ENCODE results near the gene GLDN. TPM values are rescaled to one million over a fixed set of nuclear protein-coding genes. Genes with fewer than 3 reads are reported as not detected.

GLDN gene
- polyA plus RNA-seq, 2 of the 4 experiments (the other 2 are of a cell fraction), result 0.03 to 0.25 TPM

GRCh38 chr15:51315726-51316125, 25.7 kb upstream of the GLDN start:
- 70% methylated on average over 7 of the region's 7 CpGs for WGBS (ENCODE audit: missing lambda C conversion rate)
- POLR2A ChIA-PET, result interaction anchor here (0.6 kb wide), 1 partner anchor 11 kb away, joined by 4 read pairs; no protein-coding TSS in a partner anchor
- DNase-seq (ENCODE audit: low read depth in 1 of 2, low spot score in 1 of 2), result no peak
- CTCF ChIA-PET, result no interaction called here
- TF ChIP-seq FOSL2 (IDR thresholded peaks at IDR 0.05), result no peak
- TF ChIP-seq FOSL2 (CRISPR knock-in tag; IDR thresholded peaks at IDR 0.05), result no peak
- no peak for TF ChIP-seq HES2 (IDR thresholded peaks at IDR 0.05)
- no peak for TF ChIP-seq RCOR1 (IDR thresholded peaks at IDR 0.05; ENCODE audit: low read depth, low read length)
- no peak for TF ChIP-seq TFCP2L1 (CRISPR knock-in tag; IDR thresholded peaks at IDR 0.05)
- TF ChIP-seq NR3C1 (IDR thresholded peaks at IDR 0.05), result no peak
- TF ChIP-seq PHF8 (IDR thresholded peaks at IDR 0.05; ENCODE audit: borderline replicate concordance, low read depth), result no peak
- TF ChIP-seq RNF2 (IDR thresholded peaks at IDR 0.05; ENCODE audit: borderline replicate concordance, low read depth), result no peak
- no peak for TF ChIP-seq JUNB (IDR thresholded peaks at IDR 0.05)
- no peak for TF ChIP-seq KDM1A (IDR thresholded peaks at IDR 0.05; ENCODE audit: low read depth)
- no peak for TF ChIP-seq CHD2 (IDR thresholded peaks at IDR 0.05; ENCODE audit: low read length, partially characterized antibody)
- H3K9me3 ChIP-seq, result no peaks in the 10 kb centered on the region
- no peak overlapping the region for H3K4me3 ChIP-seq
- no peak for FAIRE-seq
- no peak for ATAC-seq
- no peak overlapping the region for H3K4me2 ChIP-seq
- no peak overlapping the region for H3K27ac ChIP-seq
- H3K4me1 ChIP-seq, result peaks cover 14% of the 10 kb centered on the region; the same call in 2 of the 3 replicates

GRCh38 chr15:51316636-51317035, 24.8 kb upstream of the GLDN start:
- ChIA-PET POLR2A (no interaction called here), CTCF (interaction anchor here (0.7 to 0.9 kb wide), 2 partner anchors 17 to 18 kb away, joined by 3 to 4 read pairs; no protein-coding TSS in a partner anchor)
- no peak for FAIRE-seq
- no peak overlapping the region for H3K4me2 ChIP-seq
- no peak overlapping the region for H3K27ac ChIP-seq
- whole genome bisulfite sequencing (ENCODE audit: missing lambda C conversion rate), result 50% methylated on average over 1 of the region's 1 CpG
- DNase-seq (ENCODE audit: low read depth in 1 of 2, low spot score in 1 of 2), result no peak
- no peak overlapping the region for H3K4me3 ChIP-seq
- H3K9me3 ChIP-seq, result no peaks in the 10 kb centered on the region
- TF ChIP-seq POLR2A (IDR thresholded peaks at IDR 0.05; ENCODE audit: low read length), result no peak
- no peak for TF ChIP-seq HEYL (CRISPR knock-in tag; IDR thresholded peaks at IDR 0.05)
- no peak for TF ChIP-seq TFCP2L1 (CRISPR knock-in tag; IDR thresholded peaks at IDR 0.05)
- peaks cover 14% of the 10 kb centered on the region; the same call in 2 of the 3 replicates for H3K4me1 ChIP-seq
- no peak for ATAC-seq

- FAIRE-seq, result no peak
- no peak for TF ChIP-seq MAFK (IDR thresholded peaks at IDR 0.05; ENCODE audit: partially characterized antibody)
- TF ChIP-seq CEBPB (IDR thresholded peaks at IDR 0.05), result peak; percentile 30 to 78; a peak in 3 of 4 replicates
- CTCF ChIA-PET, result interaction anchor here (0.7 to 2.3 kb wide), 5 partner anchors 8 to 156 kb away, joined by 3 to 14 read pairs (median 3); no protein-coding TSS in a partner anchor
These were observed 22.9 kb upstream of the GLDN start for GRCh38 chr15:51318382-51319150.

GRCh38 chr15:51319539-51319938, 21.9 kb upstream of the GLDN start:
- FAIRE-seq (no peak), ATAC-seq (no peak), DNase-seq (ENCODE audit: low read depth in 1 of 2, low spot score in 1 of 2) (no peak)
- ChIA-PET CTCF (interaction anchor here (0.6 to 2.3 kb wide), 7 partner anchors 9 to 157 kb away, joined by 3 to 14 read pairs (median 3); no protein-coding TSS in a partner anchor), POLR2A (no interaction called here)
- no peak overlapping the region for H3K4me3 ChIP-seq
- H3K27ac ChIP-seq, result no peak overlapping the region
- no peaks in the 10 kb centered on the region for H3K9me3 ChIP-seq
- WGBS (ENCODE audit: missing lambda C conversion rate), result 15% methylated on average over 2 of the region's 2 CpGs
- H3K4me1 ChIP-seq, result no peaks in the 10 kb centered on the region
- H3K4me2 ChIP-seq, result no peak overlapping the region
- TF ChIP-seq USF2 (IDR thresholded peaks at IDR 0.05), result no peak
- no peak for TF ChIP-seq NFE2L2 (conservative IDR thresholded peaks at IDR 0.05; ENCODE audit: low read length)
- TF ChIP-seq ZSCAN20 (CRISPR knock-in tag; IDR thresholded peaks at IDR 0.05), result no peak
- no peak for TF ChIP-seq PHF8 (IDR thresholded peaks at IDR 0.05; ENCODE audit: borderline replicate concordance, low read depth)
- no peak for TF ChIP-seq POLR2AphosphoS2 (conservative IDR thresholded peaks at IDR 0.05; ENCODE audit: low read length)
- TF ChIP-seq KDM1A (IDR thresholded peaks at IDR 0.05; ENCODE audit: low read depth), result no peak
- no peak for TF ChIP-seq NPAS2 (CRISPR knock-in tag; IDR thresholded peaks at IDR 0.05; ENCODE audit: borderline replicate concordance)
- no peak for TF ChIP-seq REST (IDR thresholded peaks at IDR 0.05)
- TF ChIP-seq FOSB (CRISPR knock-in tag; IDR thresholded peaks at IDR 0.05), result no peak
- TF ChIP-seq TFCP2L1 (CRISPR knock-in tag; IDR thresholded peaks at IDR 0.05), result no peak
- TF ChIP-seq CEBPB (IDR thresholded peaks at IDR 0.05), result no peak
- no peak for TF ChIP-seq MAFK (IDR thresholded peaks at IDR 0.05; ENCODE audit: partially characterized antibody)
- no peak for TF ChIP-seq EP300 (IDR thresholded peaks at IDR 0.05)
- TF ChIP-seq NR3C1 (IDR thresholded peaks at IDR 0.05), result no peak
- no peak for TF ChIP-seq KDM5A (IDR thresholded peaks at IDR 0.05)
- TF ChIP-seq HEYL (CRISPR knock-in tag; IDR thresholded peaks at IDR 0.05), result no peak

More at GRCh38 chr15:51318382-51319150, 22.9 kb upstream of the GLDN start:
- WGBS (ENCODE audit: missing lambda C conversion rate), result 55% methylated on average over 7 of the region's 7 CpGs
- DNase-seq (ENCODE audit: low read depth in 1 of 2, low spot score in 1 of 2) (no peak), ATAC-seq (no peak)
- H3K27ac ChIP-seq, result no peak overlapping the region
- POLR2A ChIA-PET, result no interaction called here
- no peaks in the 10 kb centered on the region for H3K9me3 ChIP-seq
- no peaks in the 10 kb centered on the region for H3K4me1 ChIP-seq
- H3K4me3 ChIP-seq, result no peak overlapping the region
- no peak overlapping the region for H3K4me2 ChIP-seq
